H1 (cell line): ENCODE results near the gene NUDT6. TPM values are rescaled to one million over a fixed set of nuclear protein-coding genes. Genes with fewer than 3 reads are reported as not detected.

Experiments
- CTCF ChIA-PET: fragments of 300-600 bp; sonication (Branson Sonifier 250); formaldehyde crosslinking; loops from one replicate; lab custom pipeline; 2021; ENCODE audit not compliant: partially characterized antibody; lab: Charles Lee
- POLR2A ChIA-PET: fragments of 300-600 bp; sonication (Branson Sonifier 250); formaldehyde crosslinking; loops from one replicate; lab custom pipeline; 2021; ENCODE audit warnings: inconsistent platforms; ENCODE audit not compliant: partially characterized antibody; lab: Charles Lee
- DNase-seq, 2 experiments: peaks; one replicate each; pipeline versions ENCODE4 v3.0.0 to v3.0.0-alpha.2; 2010 to 2022; ENCODE audit warnings: low spot score in 2 of 2, low read depth in 1 of 2, mixed read lengths in 1 of 2
- FAIRE-seq: peaks from 2 replicates; lab custom pipeline; 2011; peaks lifted over from hg19 to GRCh38; lab: Jason Lieb, UNC
- H2AFZ ChIP-seq: 2 replicates; pipeline ENCODE4 v1.8.1; 2012; ENCODE audit warnings: low read length, inconsistent platforms
- H2AK5ac ChIP-seq: 2 replicates; pipeline ENCODE4 v1.6.1; 2013; ENCODE audit warnings: low read depth, low read length
- H2BK120ac ChIP-seq: replicated peaks from 2 replicates; pipeline ENCODE3; 2013; ENCODE audit warnings: low read depth, low read length, inconsistent platforms
- H2BK12ac ChIP-seq: 2 replicates; pipeline ENCODE4 v1.6.1; 2013; ENCODE audit warnings: low read depth, low read length
- H2BK15ac ChIP-seq: 2 replicates; pipeline ENCODE4 v1.6.1; 2013; ENCODE audit warnings: low read length
- H2BK20ac ChIP-seq: 2 replicates; pipeline ENCODE4 v1.6.1; 2013; ENCODE audit warnings: low read length
- H2BK5ac ChIP-seq: 2 replicates; pipeline ENCODE4 v1.6.1; 2013; ENCODE audit warnings: low read depth, low read length
- H3K14ac ChIP-seq: 2 replicates; pipeline ENCODE4 v1.6.1; 2013; ENCODE audit warnings: inconsistent platforms; ENCODE audit not compliant: insufficient read length
- H3K18ac ChIP-seq: 2 replicates; pipeline ENCODE4 v1.6.1; 2013; ENCODE audit warnings: low read length; ENCODE audit errors: extremely low read depth
- H3K23ac ChIP-seq: 2 replicates; pipeline ENCODE4 v1.6.1; 2013; ENCODE audit warnings: inconsistent platforms; ENCODE audit not compliant: insufficient read length
- H3K23me2 ChIP-seq: 2 replicates; pipeline ENCODE4 v1.6.1; 2013; ENCODE audit warnings: low read depth, low read length
- H3K27ac ChIP-seq: 2 replicates; pipeline ENCODE4 v1.6.1; 2011; ENCODE audit warnings: low read depth, low read length, inconsistent platforms
- H3K27me3 ChIP-seq, 4 experiments: replicated peaks in 1 of 4; 1 replicate in 1 of 4; 2 replicates in 3 of 4; pipeline versions ENCODE4 v1.6.1 to v1.8.1; 2011 to 2013; ENCODE audit warnings: low read length in 3 of 4, mild to moderate bottlenecking in 3 of 4, inconsistent platforms in 2 of 4, mixed read lengths in 2 of 4, moderate library complexity in 1 of 4; ENCODE audit not compliant: control insufficient read depth in 3 of 4, insufficient read depth in 3 of 4; ENCODE audit errors: extremely low read depth in 1 of 4
- H3K36me3 ChIP-seq, 4 experiments: 2 replicates each; pipeline versions ENCODE4 v1.6.1 to v1.8.1; 2011 to 2013; ENCODE audit warnings: mild to moderate bottlenecking in 4 of 4, low read length in 3 of 4, moderate library complexity in 2 of 4, control low read depth in 1 of 4, inconsistent platforms in 1 of 4; ENCODE audit not compliant: insufficient read depth in 4 of 4, control insufficient read depth in 2 of 4
- H3K4ac ChIP-seq: replicated peaks from 2 replicates; pipeline ENCODE3; 2013; ENCODE audit warnings: low read length, low read depth, mixed read lengths, inconsistent platforms; ENCODE audit not compliant: insufficient read length
- H3K4me1 ChIP-seq, 4 experiments: replicated peaks in 1 of 4; 1 replicate in 1 of 4; 2 replicates in 3 of 4; pipeline versions ENCODE4 v1.6.1 to v1.8.1; 2011 to 2013; ENCODE audit warnings: low read length in 3 of 4, inconsistent platforms in 2 of 4, mixed read lengths in 1 of 4; ENCODE audit not compliant: insufficient read depth in 4 of 4, control insufficient read depth in 3 of 4
- H3K4me2 ChIP-seq, 2 experiments: 2 replicates each; pipeline versions ENCODE4 v1.6.1 to v1.8.1; 2011 to 2013; ENCODE audit warnings: low read depth in 2 of 2, low read length in 2 of 2, control low read depth in 1 of 2, inconsistent platforms in 1 of 2, mild to moderate bottlenecking in 1 of 2; ENCODE audit not compliant: insufficient read depth in 1 of 2
- H3K4me3 ChIP-seq, 4 experiments: fragments of 200-600, 300-600 bp in 1 of 4; sonication (generic), shearing (Covaris generic), sonication (Bioruptor Twin) in 1 of 4; 2 replicates each; pipeline versions ENCODE4 v1.5.1 to v1.8.1; 2011 to 2016; ENCODE audit warnings: low read length in 4 of 4, low read depth in 3 of 4, control low read depth in 2 of 4, inconsistent platforms in 2 of 4, mild to moderate bottlenecking in 2 of 4, mixed read lengths in 1 of 4, moderate library complexity in 1 of 4; ENCODE audit not compliant: insufficient read depth in 2 of 4; ENCODE audit errors: extremely low read depth in 1 of 4
- H3K56ac ChIP-seq: replicated peaks from 2 replicates; pipeline ENCODE3; 2013; ENCODE audit warnings: low read depth, mild to moderate bottlenecking, mixed read lengths, low read length, inconsistent platforms; ENCODE audit not compliant: insufficient read length
- H3K79me1 ChIP-seq: 2 replicates; pipeline ENCODE4 v1.6.1; 2013; ENCODE audit warnings: low read depth, low read length, control low read depth
- H3K79me2 ChIP-seq, 2 experiments: 2 replicates each; pipeline versions ENCODE4 v1.6.1 to v1.8.1; 2012 to 2013; ENCODE audit warnings: low read length in 2 of 2, mild to moderate bottlenecking in 2 of 2, inconsistent platforms in 1 of 2; ENCODE audit not compliant: insufficient read depth in 2 of 2, control insufficient read depth in 1 of 2
- H3K9ac ChIP-seq, 4 experiments: replicated peaks in 1 of 4; 1 replicate in 1 of 4; 2 replicates in 3 of 4; pipeline versions ENCODE4 v1.6.1 to v1.8.1; 2011 to 2013; ENCODE audit warnings: low read depth in 3 of 4, low read length in 3 of 4, control low read depth in 2 of 4, mild to moderate bottlenecking in 2 of 4, moderate library complexity in 2 of 4, inconsistent platforms in 1 of 4; ENCODE audit errors: extremely low read depth in 1 of 4
- H3K9me3 ChIP-seq, 2 experiments: 2 replicates each; pipeline versions ENCODE4 v1.6.1 to v1.8.1; 2012 to 2013; ENCODE audit warnings: mild to moderate bottlenecking in 2 of 2, moderate library complexity in 2 of 2, control low read depth in 1 of 2, inconsistent platforms in 1 of 2, low read depth in 1 of 2, low read length in 1 of 2, mixed read lengths in 1 of 2; ENCODE audit not compliant: insufficient read depth in 2 of 2
- H4K20me1 ChIP-seq, 2 experiments: replicated peaks in 1 of 2; 2 replicates each; pipeline versions ENCODE3 to v1.8.1; 2011 to 2013; ENCODE audit warnings: inconsistent platforms in 2 of 2, low read length in 2 of 2, mild to moderate bottlenecking in 1 of 2; ENCODE audit not compliant: insufficient read depth in 2 of 2, control insufficient read depth in 1 of 2
- H4K5ac ChIP-seq: 2 replicates; pipeline ENCODE4 v1.6.1; 2013; ENCODE audit warnings: low read length, low read depth, mixed read lengths, inconsistent platforms; ENCODE audit not compliant: insufficient read length
- H4K8ac ChIP-seq: 2 replicates; pipeline ENCODE4 v1.8.0; 2013; ENCODE audit warnings: mild to moderate bottlenecking, moderate library complexity, low read length, inconsistent platforms; ENCODE audit not compliant: insufficient read depth; ENCODE audit errors: extremely low read depth
- H4K91ac ChIP-seq: replicated peaks from 2 replicates; pipeline ENCODE3; 2013; ENCODE audit warnings: low read length, mixed read lengths, inconsistent platforms; ENCODE audit not compliant: insufficient read length
- ASH2L ChIP-seq: fragments of 200-600, 300-600 bp; sonication (generic); IDR thresholded peaks from one replicate; pipeline ENCODE4 v1.7.1; 2017; ENCODE audit warnings: low read length
- BRCA1 ChIP-seq: IDR thresholded peaks from 2 replicates; pipeline ENCODE4 v1.6.1; 2012; ENCODE audit warnings: low read depth, low read length, improper control_type of control experiment
- EGR1 ChIP-seq: IDR thresholded peaks from 2 replicates; pipeline ENCODE4 v1.6.1; 2011; ENCODE audit warnings: low read depth, low read length, borderline replicate concordance
- GABPA ChIP-seq: IDR thresholded peaks from 2 replicates; pipeline ENCODE4 v1.6.1; 2011; ENCODE audit warnings: mild to moderate bottlenecking, low read length, moderate library complexity, borderline replicate concordance; ENCODE audit not compliant: insufficient read depth
- HDAC6 ChIP-seq: IDR thresholded peaks from one replicate; pipeline ENCODE4 v1.7.1; 2012; ENCODE audit warnings: low read depth, mild to moderate bottlenecking, inconsistent platforms, low read length, moderate library complexity
- KDM5A ChIP-seq: fragments of 200-600 bp; IDR thresholded peaks from 2 replicates; pipeline ENCODE4 v1.7.1; 2012; ENCODE audit warnings: mild to moderate bottlenecking, low read length, inconsistent platforms, mixed read lengths
- MAFK ChIP-seq: IDR thresholded peaks from 2 replicates; pipeline ENCODE4 v1.6.1; 2012; ENCODE audit warnings: low read depth, mild to moderate bottlenecking, improper control_type of control experiment, low read length
- MAX ChIP-seq: IDR thresholded peaks from 2 replicates; pipeline ENCODE4 v1.6.1; 2012; ENCODE audit warnings: inconsistent platforms
- POLR2AphosphoS5 ChIP-seq: IDR thresholded peaks from 2 replicates; pipeline ENCODE4 v1.6.1; 2011; ENCODE audit warnings: low read depth, low read length
- POU5F1 ChIP-seq: IDR thresholded peaks from 2 replicates; pipeline ENCODE4 v1.6.1; 2011; ENCODE audit warnings: low read depth, mild to moderate bottlenecking, low read length, moderate library complexity
- RAD21 ChIP-seq, 2 experiments: IDR thresholded peaks in 1 of 2; conservative IDR thresholded peaks in 1 of 2; 2 replicates each; pipeline ENCODE4 v1.6.1; 2011; ENCODE audit warnings: low read depth in 2 of 2, low read length in 2 of 2, improper control_type of control experiment in 1 of 2, inconsistent platforms in 1 of 2, mild to moderate bottlenecking in 1 of 2, moderate library complexity in 1 of 2
- SRF ChIP-seq: IDR thresholded peaks from 2 replicates; pipeline ENCODE4 v1.6.1; 2011; ENCODE audit warnings: mild to moderate bottlenecking, low read depth, low read length, moderate library complexity
- TBP ChIP-seq: IDR thresholded peaks from 2 replicates; pipeline ENCODE4 v1.6.1; 2011; ENCODE audit warnings: low read depth, low read length, improper control_type of control experiment
- WGBS, 2 experiments: shearing (Covaris generic) in 1 of 2; methylation state at CpG; one replicate each; pipeline versions ENCODE4 v1.1.6 to v1.1.7; 2013 to 2015; ENCODE audit warnings: low lambda C conversion rate in 2 of 2, mixed read lengths in 2 of 2, inconsistent platforms in 1 of 2, low coverage in 1 of 2, missing lambda C conversion rate in 1 of 2; ENCODE audit not compliant: insufficient replicate concordance in 2 of 2, insufficient coverage in 1 of 2, insufficient read length in 1 of 2; ENCODE audit errors: extremely low coverage in 1 of 2, missing lambda C conversion rate in 1 of 2; 5-methylcytosine and 5-hydroxymethylcytosine counted together
- polyA plus RNA-seq, 7 experiments: library from polyadenylated mRNA; depleted of rRNA in 3 of 7; stranded (reverse) in 5 of 7; unstranded in 2 of 7; fragments of >200 nt in 5 of 7; fragments of 200-250 nt in 2 of 7; gene quantifications; 1 replicate in 5 of 7; 2 replicates in 1 of 7; 4 replicates in 1 of 7; pipeline versions ENCODE4 v1.2.1 to v1.2.3, GENCODE V29; 2011 to 2013; ENCODE audit warnings: missing spikeins in 2 of 7, mixed read lengths in 2 of 7
- total RNA-seq: library from RNA; stranded (reverse); fragmentation: NEBNext Ultra II Directional; extraction: Animal tissue kit (Norgen Biotek cat#: 25700); gene quantifications from 2 replicates; pipeline ENCODE4 v1.2.1, GENCODE V29; 2021

Gene NUDT6
- total and polyA plus RNA-seq, 2 of the 8 experiments (the other 6 are each of a cell fraction or from before 2014, with no cell fraction given): 5.0 to 12.4 TPM

- Histone ChIP-seq H3K23me2 (no peaks in the 10 kb centered on the region), H4K91ac (no peak overlapping the region), H2BK15ac (no peak overlapping the region), H3K4ac (no peak overlapping the region), H3K14ac (no peak overlapping the region), H3K79me1 (0 out of 2 replicates have a peak, but pooled peaks cover 2% of the 10 kb centered on the region), H3K9ac (no peak overlapping the region), H2BK120ac (no peak overlapping the region), H3K27me3 (no peaks in the 10 kb centered on the region), H3K27ac (no peak overlapping the region), H2AK5ac (no peak overlapping the region), H3K4me1 (no peaks in the 10 kb centered on the region), H3K79me2 (no peaks in the 10 kb centered on the region), H3K36me3 (no peaks in the 10 kb centered on the region; a peak in 2 of 8 replicates), H4K5ac (no peak overlapping the region), H4K20me1 (peaks cover 0 to 2% of the 10 kb centered on the region in 2 experiments), H3K18ac (no peak overlapping the region), H2AFZ (no peak overlapping the region), H3K4me2 (no peak overlapping the region), H2BK5ac (no peak overlapping the region), H3K4me3 (no peak overlapping the region), H3K23ac (no peak overlapping the region), H2BK12ac (no peak overlapping the region), H4K8ac (no peak overlapping the region), H2BK20ac (no peak overlapping the region), H3K56ac (no peak overlapping the region), H3K9me3 (peaks cover 7% of the 10 kb centered on the region in 2 experiments; a peak in 3 of 4 replicates)
- FAIRE-seq (no peak), DNase-seq (no peak)
- ChIA-PET POLR2A (no interaction called here), CTCF (no interaction called here)
- TF ChIP-seq POLR2AphosphoS5 (no peak), POU5F1 (no peak), EGR1 (no peak), MAFK (no peak), GABPA (no peak), ASH2L (no peak), KDM5A (no peak), RAD21 (IDR thresholded peaks at IDR 0.05 in 1 of 2, conservative IDR thresholded peaks at IDR 0.05 in 1 of 2; ENCODE audit: low read depth in 2 of 2, low read length in 2 of 2) (no peak), MAX (no peak), HDAC6 (no peak), SRF (no peak), TBP (no peak), BRCA1 (no peak)
- WGBS, 2 experiments: 74% methylated on average over 4 of the region's 4 CpGs; no CpG with 5 or more reads in 1 of the 2 experiments
These were observed 43.8 kb upstream of the NUDT6 start for GRCh38 chr4:122966201-122966600.
